Neuronal stem cell (in vitro differentiated cells): ENCODE results near the gene FAM168A.

ENCODE experiments used
- DNase-seq: peaks from one replicate; pipeline ENCODE4 v3.0.0-alpha.2; 2013; ENCODE audit warnings: low spot score
- H2AFZ ChIP-seq: one replicate; pipeline ENCODE4 v1.6.1; 2013; ENCODE audit warnings: mild to moderate bottlenecking, low read length, inconsistent platforms
- H2AK5ac ChIP-seq: 2 replicates; pipeline ENCODE4 v1.6.1; 2013; ENCODE audit warnings: low read depth, mild to moderate bottlenecking, inconsistent platforms, low read length, moderate library complexity, mixed read lengths
- H2BK120ac ChIP-seq: 2 replicates; pipeline ENCODE4 v1.6.1; 2013; ENCODE audit warnings: low read depth, mild to moderate bottlenecking, inconsistent platforms, low read length, moderate library complexity, mixed read lengths
- H2BK12ac ChIP-seq: one replicate; pipeline ENCODE4 v1.6.1; 2013; ENCODE audit warnings: low read length, inconsistent platforms
- H2BK15ac ChIP-seq: 2 replicates; pipeline ENCODE4 v1.6.1; 2013; ENCODE audit warnings: mild to moderate bottlenecking, low read length, inconsistent platforms, mixed read lengths
- H2BK5ac ChIP-seq: one replicate; pipeline ENCODE4 v1.6.1; 2013; ENCODE audit warnings: inconsistent platforms, mild to moderate bottlenecking, low read length, moderate library complexity
- H3K14ac ChIP-seq: one replicate; pipeline ENCODE4 v1.6.1; 2013; ENCODE audit warnings: low read length, inconsistent platforms
- H3K18ac ChIP-seq: 2 replicates; pipeline ENCODE4 v1.6.1; 2013; ENCODE audit warnings: low read length, inconsistent platforms
- H3K23ac ChIP-seq: 2 replicates; pipeline ENCODE4 v1.6.1; 2013; ENCODE audit warnings: low read depth, mild to moderate bottlenecking, mixed read lengths, low read length, inconsistent platforms; ENCODE audit not compliant: poor library complexity
- H3K27ac ChIP-seq: replicated peaks from 3 replicates; pipeline ENCODE4 v1.5.1; 2013; ENCODE audit warnings: low read length, inconsistent platforms
- H3K27me3 ChIP-seq, 3 experiments: 2 replicates each; pipeline ENCODE4 v1.6.1; 2013; ENCODE audit warnings: low read length in 3 of 3, mild to moderate bottlenecking in 2 of 3, inconsistent platforms in 1 of 3, low read depth in 1 of 3, mixed read lengths in 1 of 3, moderate library complexity in 1 of 3; ENCODE audit not compliant: control insufficient read depth in 3 of 3, insufficient read depth in 3 of 3
- H3K36me3 ChIP-seq, 2 donors: replicated peaks in 1 of 2; 2 replicates each; pipeline ENCODE4 v1.6.1; 2013; ENCODE audit warnings: low read length in 2 of 2; ENCODE audit not compliant: control insufficient read depth in 2 of 2, insufficient read depth in 2 of 2
- H3K4ac ChIP-seq: 2 replicates; pipeline ENCODE4 v1.6.1; 2013; ENCODE audit warnings: inconsistent platforms, mild to moderate bottlenecking, low read length, moderate library complexity
- H3K4me1 ChIP-seq, 2 donors: 1 replicate in 1 of 2; 2 replicates in 1 of 2; pipeline ENCODE4 v1.6.1; 2013; ENCODE audit warnings: low read length in 2 of 2, low read depth in 1 of 2; ENCODE audit not compliant: control insufficient read depth in 2 of 2, insufficient read depth in 1 of 2
- H3K4me2 ChIP-seq: one replicate; pipeline ENCODE4 v1.6.1; 2013; ENCODE audit warnings: mild to moderate bottlenecking, low read length, inconsistent platforms; ENCODE audit not compliant: insufficient read depth, poor library complexity, severe bottlenecking
- H3K4me3 ChIP-seq, 2 donors: 2 replicates each; pipeline ENCODE4 v1.5.1; 2013; ENCODE audit warnings: low read length in 2 of 2, mild to moderate bottlenecking in 2 of 2, inconsistent platforms in 1 of 2, moderate library complexity in 1 of 2
- H3K79me1 ChIP-seq: one replicate; pipeline ENCODE4 v1.6.1; 2013; ENCODE audit warnings: low read depth, mild to moderate bottlenecking, inconsistent platforms, low read length, moderate library complexity
- H3K9ac ChIP-seq: one replicate; pipeline ENCODE4 v1.6.1; 2013; ENCODE audit warnings: mild to moderate bottlenecking, low read depth, low read length, inconsistent platforms; ENCODE audit not compliant: poor library complexity
- H3K9me3 ChIP-seq, 2 donors: replicated peaks in 1 of 2; 2 replicates each; pipeline versions ENCODE3 to v1.6.1; 2013; ENCODE audit warnings: low read length in 2 of 2, mild to moderate bottlenecking in 2 of 2, inconsistent platforms in 1 of 2, low read depth in 1 of 2, mixed read lengths in 1 of 2, moderate library complexity in 1 of 2; ENCODE audit not compliant: control insufficient read depth in 2 of 2, insufficient read depth in 1 of 2
- H4K8ac ChIP-seq: one replicate; pipeline ENCODE4 v1.6.1; 2013; ENCODE audit warnings: low read depth, mild to moderate bottlenecking, inconsistent platforms, low read length, moderate library complexity
- H4K91ac ChIP-seq: one replicate; pipeline ENCODE4 v1.6.1; 2013; ENCODE audit warnings: low read length, low read depth, mild to moderate bottlenecking, inconsistent platforms; ENCODE audit not compliant: poor library complexity
- WGBS, 2 donors: extraction: QIAGEN DNeasy Blood & Tissue Kit; methylation state at CpG; one replicate each; pipeline ENCODE4 v1.1.7; 2013; ENCODE audit warnings: missing lambda C conversion rate in 2 of 2, mixed read lengths in 1 of 2; ENCODE audit not compliant: insufficient read length in 2 of 2, insufficient replicate concordance in 1 of 2; ENCODE audit errors: extremely low coverage in 2 of 2; 5-methylcytosine and 5-hydroxymethylcytosine counted together

Gene FAM168A

DNA sequence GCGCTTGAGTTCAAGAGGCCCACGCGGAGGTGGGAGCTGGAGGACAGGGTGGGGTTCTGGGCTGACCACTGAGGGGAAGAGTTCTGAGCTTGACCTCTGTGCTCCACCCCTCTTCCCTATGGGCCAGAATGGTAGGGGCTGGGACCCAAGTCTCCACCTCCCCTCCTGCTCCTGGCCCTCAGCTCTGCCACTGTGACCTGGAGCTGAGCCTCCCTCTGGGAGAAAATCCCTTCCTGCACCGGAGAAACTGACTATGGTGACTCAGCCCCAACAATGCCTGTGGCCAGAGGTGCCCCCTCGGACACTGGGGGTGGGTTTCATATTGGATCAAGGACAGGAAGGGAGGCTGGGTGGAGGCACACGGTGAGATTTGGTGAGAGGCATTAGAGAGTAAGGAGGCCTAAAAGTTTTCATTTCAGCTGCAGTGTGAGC is 198.7 kb downstream of the FAM168A start:
- no peak overlapping the region for H4K8ac ChIP-seq

DNA sequence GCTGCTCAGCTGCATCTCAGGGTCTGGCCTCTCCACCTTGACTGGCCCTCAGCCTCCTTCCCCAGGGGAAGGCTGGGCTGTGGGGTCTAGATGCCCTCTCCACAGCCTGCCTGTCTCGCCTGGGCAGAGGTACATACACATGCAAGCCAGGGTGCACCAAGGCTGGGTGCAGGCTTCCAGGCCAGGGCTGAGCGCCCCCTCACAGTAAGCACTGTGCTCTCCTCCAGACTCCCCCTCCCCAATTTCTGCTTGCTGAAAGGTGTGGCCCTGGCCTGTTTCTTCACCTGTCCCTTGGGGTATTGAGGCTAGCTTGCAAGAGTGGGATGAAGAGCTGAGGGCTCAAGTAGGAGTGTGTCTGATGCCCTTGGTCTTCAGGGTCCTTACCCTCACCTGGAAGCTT is 199.2 kb downstream of the FAM168A start:
- Histone ChIP-seq H2BK5ac (no peak overlapping the region), H2BK15ac (no peak overlapping the region), H3K4me3 (no peak overlapping the region), H3K27me3 (no peaks in the 10 kb centered on the region), H2BK120ac (no peak overlapping the region), H3K79me1 (peaks cover 4% of the 10 kb centered on the region), H4K91ac (no peak overlapping the region), H3K4me2 (no peak overlapping the region), H3K36me3 (peaks cover 11 to 53% of the 10 kb centered on the region in 2 donors), H3K4me1 (peaks cover 0 to 12% of the 10 kb centered on the region in 2 donors), H2BK12ac (no peak overlapping the region), H3K18ac (no peak overlapping the region), H3K9ac (no peak overlapping the region), H4K8ac (no peak overlapping the region), H2AK5ac (no peak overlapping the region), H3K9me3 (no peaks in the 10 kb centered on the region), H3K27ac (no peak overlapping the region), H3K14ac (no peak overlapping the region), H3K23ac (peak overlapping the region; percentile 9), H3K4ac (no peak overlapping the region), H2AFZ (no peak overlapping the region)
- no CpG with 5 or more reads among the region's 2 CpGs for WGBS, 2 donors
- DNase-seq = no peak

More for the DNA sequence above, 198.7 kb downstream of the FAM168A start:
- Histone ChIP-seq H3K23ac (no peak overlapping the region), H3K9me3 (no peaks in the 10 kb centered on the region), H2AFZ (no peak overlapping the region), H2BK12ac (no peak overlapping the region), H3K4me1 (peaks cover 0 to 12% of the 10 kb centered on the region in 2 donors), H3K9ac (no peak overlapping the region), H2AK5ac (no peak overlapping the region), H3K18ac (no peak overlapping the region), H3K4ac (no peak overlapping the region), H3K4me2 (no peak overlapping the region), H3K14ac (no peak overlapping the region), H3K27me3 (no peaks in the 10 kb centered on the region), H2BK5ac (no peak overlapping the region), H2BK120ac (no peak overlapping the region), H3K4me3 (no peak overlapping the region), H3K79me1 (peaks cover 4% of the 10 kb centered on the region), H2BK15ac (no peak overlapping the region), H3K27ac (no peak overlapping the region), H4K91ac (no peak overlapping the region), H3K36me3 (peaks cover 8 to 53% of the 10 kb centered on the region in 2 donors)
- no CpG with 5 or more reads among the region's 6 CpGs for WGBS, 2 donors
- no peak for DNase-seq

- no peak overlapping the region for H2BK15ac ChIP-seq
- no peak overlapping the region for H3K27ac ChIP-seq
- no peak overlapping the region for H3K14ac ChIP-seq
- H2BK5ac ChIP-seq = no peak overlapping the region
- no peak for DNase-seq
- peaks cover 12 to 47% of the 10 kb centered on the region in 2 donors for H3K36me3 ChIP-seq
- no CpG with 5 or more reads among the region's 5 CpGs for WGBS, 2 donors
- H3K4ac ChIP-seq = no peak overlapping the region
- H3K4me2 ChIP-seq = no peak overlapping the region
- H2AFZ ChIP-seq = no peak overlapping the region
- H3K4me1 ChIP-seq = peaks cover 0 to 12% of the 10 kb centered on the region in 2 donors
- H3K18ac ChIP-seq = peak overlapping the region; percentile 11
- no peaks in the 10 kb centered on the region for H3K27me3 ChIP-seq
- H3K79me1 ChIP-seq = peaks cover 4% of the 10 kb centered on the region
- no peak overlapping the region for H2BK12ac ChIP-seq
- no peak overlapping the region for H4K91ac ChIP-seq
- no peak overlapping the region for H2BK120ac ChIP-seq
- H3K23ac ChIP-seq = no peak overlapping the region
- no peaks in the 10 kb centered on the region for H3K9me3 ChIP-seq
- H4K8ac ChIP-seq = no peak overlapping the region
- no peak overlapping the region for H2AK5ac ChIP-seq
- no peak overlapping the region for H3K4me3 ChIP-seq
- H3K9ac ChIP-seq = no peak overlapping the region
Observed at GRCh38 chr11:73398132-73398526, 199.8 kb downstream of the FAM168A start.

GRCh38 chr11:73397468-73398131 is 200.3 kb downstream of the FAM168A start:
- WGBS, 2 donors = no CpG with 5 or more reads among the region's 8 CpGs
- peaks cover 4% of the 10 kb centered on the region for H3K79me1 ChIP-seq
- no peak overlapping the region for H3K14ac ChIP-seq
- H3K23ac ChIP-seq = peak overlapping the region; percentile 57
- no peak overlapping the region for H3K27ac ChIP-seq
- no peaks in the 10 kb centered on the region for H3K27me3 ChIP-seq
- H3K4me1 ChIP-seq = peaks cover 0 to 12% of the 10 kb centered on the region in 2 donors
- H4K8ac ChIP-seq = no peak overlapping the region
- no peak overlapping the region for H2AFZ ChIP-seq
- H2BK5ac ChIP-seq = peak overlapping the region; percentile 42
- no peak overlapping the region for H3K9ac ChIP-seq
- H3K9me3 ChIP-seq = no peaks in the 10 kb centered on the region
- no peak overlapping the region for H2BK120ac ChIP-seq
- H2AK5ac ChIP-seq = no peak overlapping the region
- DNase-seq = no peak
- no peak overlapping the region for H3K4me2 ChIP-seq
- H2BK15ac ChIP-seq = no peak overlapping the region
- no peak overlapping the region for H3K4ac ChIP-seq
- no peak overlapping the region for H4K91ac ChIP-seq
- H2BK12ac ChIP-seq = no peak overlapping the region
- peak overlapping the region; percentile 27 for H3K18ac ChIP-seq
- peaks cover 12 to 46% of the 10 kb centered on the region in 2 donors for H3K36me3 ChIP-seq
- H3K4me3 ChIP-seq = no peak overlapping the region
